HepG2 (cell line): ENCODE measurements around the gene TNIP1. TPM values are rescaled to one million over a fixed set of nuclear protein-coding genes. Genes with fewer than 3 reads are reported as not detected.

Experiments used
- ARNT2 ChIP-seq: sonication (generic); formaldehyde crosslinking; IDR thresholded peaks from 2 replicates; pipeline ENCODE4 v1.8.0; 2022; ENCODE audit warnings: mild to moderate bottlenecking, low read depth, missing genetic modification reagents, moderate library complexity
- CBX5 ChIP-seq: sonication (generic); formaldehyde crosslinking; IDR thresholded peaks from 2 replicates; pipeline ENCODE4 v1.4.0; 2020; ENCODE audit warnings: missing genetic modification reagents, borderline replicate concordance
- FOSL2 ChIP-seq: sonication (generic); formaldehyde crosslinking; IDR thresholded peaks from 2 replicates; pipeline ENCODE4 v1.4.0; 2020; ENCODE audit warnings: missing genetic modification reagents
- FOXA3 ChIP-seq: IDR thresholded peaks from 2 replicates; pipeline ENCODE4 v1.6.1; 2016; ENCODE audit warnings: missing genetic modification reagents, missing compliant biosample characterization
- JARID2 ChIP-seq: sonication (generic); formaldehyde crosslinking; IDR thresholded peaks from 2 replicates; pipeline ENCODE4 v1.8.1; 2023; ENCODE audit warnings: missing genetic modification reagents, inconsistent platforms; ENCODE audit not compliant: insufficient replicate concordance
- KDM6A ChIP-seq: IDR thresholded peaks from 2 replicates; pipeline ENCODE4 v1.6.1; 2016; ENCODE audit warnings: low read depth
- MTA1 ChIP-seq: sonication (generic); formaldehyde crosslinking; IDR thresholded peaks from 2 replicates; pipeline ENCODE4 v1.4.0; 2020; ENCODE audit warnings: missing genetic modification reagents, mild to moderate bottlenecking, borderline replicate concordance
- NR2F2 ChIP-seq: IDR thresholded peaks from 2 replicates; pipeline ENCODE4 v1.6.1; 2012; ENCODE audit warnings: low read depth, inconsistent platforms, borderline replicate concordance
- PLRG1 ChIP-seq: fragments of 450-650 bp; conservative IDR thresholded peaks from 2 replicates; pipeline ENCODE4 v1.6.1; 2016
- POLR2A ChIP-seq, 2 experiments: IDR thresholded peaks; 2 replicates each; pipeline ENCODE4 v1.6.1; 2011; ENCODE audit warnings: low read depth in 2 of 2, low read length in 2 of 2, mild to moderate bottlenecking in 1 of 2, moderate library complexity in 1 of 2; ENCODE audit not compliant: insufficient read depth in 1 of 2
- RBAK ChIP-seq: sonication (generic); formaldehyde crosslinking; IDR thresholded peaks from 2 replicates; pipeline ENCODE4 v1.5.1; 2020; ENCODE audit warnings: mild to moderate bottlenecking, missing genetic modification reagents
- SAP130 ChIP-seq: IDR thresholded peaks from 2 replicates; pipeline ENCODE4 v1.6.1; 2016; ENCODE audit warnings: low read depth
- SP5 ChIP-seq: IDR thresholded peaks from 2 replicates; pipeline ENCODE4 v1.6.1; 2016; ENCODE audit warnings: low read depth, borderline replicate concordance
- YY1 ChIP-seq: IDR thresholded peaks from 2 replicates; pipeline ENCODE4 v1.6.1; 2011; ENCODE audit warnings: low read length, low read depth, moderate library complexity, mild to moderate bottlenecking; ENCODE audit not compliant: insufficient read depth, insufficient replicate concordance
- ZFP37 ChIP-seq: sonication (generic); formaldehyde crosslinking; IDR thresholded peaks from 2 replicates; pipeline ENCODE4 v1.4.0; 2020; ENCODE audit warnings: missing genetic modification reagents, borderline replicate concordance
- ZNF20 ChIP-seq: sonication (generic); formaldehyde crosslinking; IDR thresholded peaks from 2 replicates; pipeline ENCODE4 v1.4.0; 2020; ENCODE audit warnings: mild to moderate bottlenecking, moderate library complexity, missing genetic modification reagents
- ZNF335 ChIP-seq: sonication (generic); formaldehyde crosslinking; IDR thresholded peaks from 2 replicates; pipeline ENCODE4 v1.4.0; 2020; ENCODE audit warnings: missing genetic modification reagents
- ZNF350 ChIP-seq: sonication (generic); formaldehyde crosslinking; IDR thresholded peaks from 2 replicates; pipeline ENCODE4 v1.4.0; 2020; ENCODE audit warnings: mild to moderate bottlenecking, low read depth, missing genetic modification reagents, borderline replicate concordance
- ZNF7 ChIP-seq: IDR thresholded peaks from 2 replicates; pipeline ENCODE4 v1.6.1; 2016; ENCODE audit warnings: missing biosample characterization, missing genetic modification reagents
- ZNF776 ChIP-seq: sonication (generic); formaldehyde crosslinking; IDR thresholded peaks from 2 replicates; pipeline ENCODE4 v1.4.0; 2020; ENCODE audit warnings: mild to moderate bottlenecking, missing genetic modification reagents
- ZNF841 ChIP-seq: sonication (generic); formaldehyde crosslinking; IDR thresholded peaks from 2 replicates; pipeline ENCODE4 v1.8.1; 2023; ENCODE audit warnings: missing genetic modification reagents, borderline replicate concordance
- ZNF878 ChIP-seq: sonication (generic); formaldehyde crosslinking; IDR thresholded peaks from 2 replicates; pipeline ENCODE4 v1.8.1; 2023; ENCODE audit warnings: mild to moderate bottlenecking, missing genetic modification reagents, moderate library complexity
- ZNF891 ChIP-seq: sonication (generic); formaldehyde crosslinking; IDR thresholded peaks from 2 replicates; pipeline ENCODE4 v1.5.0; 2020; ENCODE audit warnings: mild to moderate bottlenecking, missing genetic modification reagents
- ZSCAN20 ChIP-seq: sonication (generic); formaldehyde crosslinking; IDR thresholded peaks from 2 replicates; pipeline ENCODE4 v1.4.0; 2020; ENCODE audit warnings: missing genetic modification reagents, mild to moderate bottlenecking, borderline replicate concordance
- polyA plus RNA-seq, 8 experiments: library from polyadenylated mRNA; depleted of rRNA in 3 of 8; stranded (reverse) in 7 of 8; unstranded in 1 of 8; fragments of >200 nt; fragmentation: Illumina TruSeq in 4 of 8; extraction: Trizol in 4 of 8; gene quantifications; 2 replicates each; pipeline versions ENCODE4 v1.2.1 to v1.2.3, GENCODE V29; 2011 to 2016; ENCODE audit warnings: low read depth in 4 of 8, missing spikeins in 1 of 8, mixed read lengths in 1 of 8; ENCODE audit not compliant: insufficient read depth in 1 of 8
- total RNA-seq, 5 experiments: library from RNA; depleted of rRNA; stranded (reverse); fragments of >200 nt; fragmentation: Illumina TruSeq; extraction: Trizol; gene quantifications; 2 replicates each; pipeline ENCODE4 v1.2.3, GENCODE V29; 2016; ENCODE audit warnings: low read depth in 1 of 5
- TF ChIP-seq, protein P1 (sequence below): sonication (generic); formaldehyde crosslinking; IDR thresholded peaks from 2 replicates; pipeline ENCODE4 v1.5.1; 2020; ENCODE audit warnings: missing genetic modification reagents, mild to moderate bottlenecking, borderline replicate concordance
- TF ChIP-seq, protein P2 (sequence below): sonication (generic); formaldehyde crosslinking; IDR thresholded peaks from 2 replicates; pipeline ENCODE4 v1.4.0; 2020; ENCODE audit warnings: missing genetic modification reagents
- TF ChIP-seq, protein P3 (sequence below): sonication (generic); formaldehyde crosslinking; IDR thresholded peaks from 2 replicates; pipeline ENCODE4 v1.4.0; 2020; ENCODE audit warnings: missing genetic modification reagents
- TF ChIP-seq, protein P4 (sequence below): IDR thresholded peaks from 2 replicates; pipeline ENCODE4 v1.6.1; 2016; ENCODE audit warnings: low read depth, borderline replicate concordance
- TF ChIP-seq, protein P5 (sequence below): sonication (generic); formaldehyde crosslinking; IDR thresholded peaks from 2 replicates; pipeline ENCODE4 v1.8.1; 2023; ENCODE audit warnings: missing genetic modification reagents, mild to moderate bottlenecking, borderline replicate concordance

The TNIP1 gene
- total and polyA plus RNA-seq, 2 of the 13 experiments (the other 11 are each of a cell fraction or from before 2014, with no cell fraction given), result 26.2 to 45.9 TPM

DNA sequence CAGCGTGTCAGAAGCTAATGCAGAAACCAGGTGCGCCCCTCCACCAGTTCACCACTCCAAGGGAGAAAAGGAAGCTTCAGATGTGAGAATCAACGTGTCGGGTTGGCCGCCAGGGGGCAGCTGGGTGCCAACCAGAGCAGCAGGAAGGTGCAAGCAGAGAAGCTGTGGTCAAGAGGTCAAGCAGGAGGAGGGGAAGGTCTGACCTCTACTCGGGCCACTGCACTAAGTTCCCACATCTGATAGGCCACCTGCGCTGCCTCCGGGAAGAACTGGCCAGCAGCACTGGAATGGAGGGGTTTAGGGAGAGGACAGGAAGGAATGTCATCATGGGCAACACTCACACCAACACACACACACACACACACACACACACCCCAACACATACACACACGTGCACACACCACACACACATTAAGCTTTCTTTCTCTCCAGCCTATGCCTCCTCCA, 45.4 kb upstream of the TNIP1 start (continued):
- TF ChIP-seq POLR2A (IDR thresholded peaks at IDR 0.05; ENCODE audit: insufficient read depth in 1 of 2, low read depth in 2 of 2, low read length in 2 of 2) (no peak), ZFP37 (CRISPR knock-in tag) (no peak), SP5 (CRISPR knock-in tag) (peak; percentile 38; the same call in 1 of the 2 replicates), ZNF841 (CRISPR knock-in tag) (no peak), ZNF7 (CRISPR knock-in tag) (no peak), ZNF891 (CRISPR knock-in tag) (0 out of 2 replicates have a peak, but pooled peaks have one; percentile 29), FOSL2 (0 out of 2 replicates have a peak, but pooled peaks have one; percentile 33), RBAK (CRISPR knock-in tag) (no peak), YY1 (peak; percentile 36), SAP130 (0 out of 2 replicates have a peak, but pooled peaks have one; percentile 15), CBX5 (CRISPR knock-in tag) (0 out of 2 replicates have a peak, but pooled peaks have one; percentile 32), NR2F2 (peak; percentile 84), ZNF776 (no peak), ARNT2 (CRISPR knock-in tag) (no peak), ZSCAN20 (no peak), ZNF20 (CRISPR knock-in tag) (no peak), ZNF335 (CRISPR knock-in tag) (no peak), PLRG1 (no peak), MTA1 (CRISPR knock-in tag) (no peak), ZNF350 (CRISPR knock-in tag) (0 out of 2 replicates have a peak, but pooled peaks have one; percentile 42), JARID2 (CRISPR knock-in tag) (no peak), FOXA3 (0 out of 2 replicates have a peak, but pooled peaks have one; percentile 23), KDM6A (CRISPR knock-in tag) (no peak), ZNF878 (CRISPR knock-in tag) (no peak)
- TF ChIP-seq, protein P1, sequence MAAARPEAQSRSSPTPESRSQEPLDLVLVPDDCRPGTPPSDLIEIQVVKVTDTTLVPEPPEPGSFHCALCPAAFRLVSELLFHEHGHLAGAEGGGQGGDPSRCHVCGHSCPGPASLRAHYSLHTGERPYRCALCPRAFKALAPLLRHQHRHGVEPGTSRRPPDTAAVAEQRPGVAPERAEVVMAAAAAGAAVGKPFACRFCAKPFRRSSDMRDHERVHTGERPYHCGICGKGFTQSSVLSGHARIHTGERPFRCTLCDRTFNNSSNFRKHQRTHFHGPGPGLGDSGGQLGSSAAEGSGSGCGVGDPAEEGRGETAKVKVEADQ (CRISPR knock-in tag), result no peak
- TF ChIP-seq, protein P2, sequence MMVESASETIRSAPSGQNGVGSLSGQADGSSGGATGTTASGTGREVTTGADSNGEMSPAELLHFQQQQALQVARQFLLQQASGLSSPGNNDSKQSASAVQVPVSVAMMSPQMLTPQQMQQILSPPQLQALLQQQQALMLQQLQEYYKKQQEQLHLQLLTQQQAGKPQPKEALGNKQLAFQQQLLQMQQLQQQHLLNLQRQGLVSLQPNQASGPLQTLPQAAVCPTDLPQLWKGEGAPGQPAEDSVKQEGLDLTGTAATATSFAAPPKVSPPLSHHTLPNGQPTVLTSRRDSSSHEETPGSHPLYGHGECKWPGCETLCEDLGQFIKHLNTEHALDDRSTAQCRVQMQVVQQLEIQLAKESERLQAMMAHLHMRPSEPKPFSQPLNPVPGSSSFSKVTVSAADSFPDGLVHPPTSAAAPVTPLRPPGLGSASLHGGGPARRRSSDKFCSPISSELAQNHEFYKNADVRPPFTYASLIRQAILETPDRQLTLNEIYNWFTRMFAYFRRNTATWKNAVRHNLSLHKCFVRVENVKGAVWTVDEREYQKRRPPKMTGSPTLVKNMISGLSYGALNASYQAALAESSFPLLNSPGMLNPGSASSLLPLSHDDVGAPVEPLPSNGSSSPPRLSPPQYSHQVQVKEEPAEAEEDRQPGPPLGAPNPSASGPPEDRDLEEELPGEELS (CRISPR knock-in tag), result no peak
- TF ChIP-seq, protein P3, sequence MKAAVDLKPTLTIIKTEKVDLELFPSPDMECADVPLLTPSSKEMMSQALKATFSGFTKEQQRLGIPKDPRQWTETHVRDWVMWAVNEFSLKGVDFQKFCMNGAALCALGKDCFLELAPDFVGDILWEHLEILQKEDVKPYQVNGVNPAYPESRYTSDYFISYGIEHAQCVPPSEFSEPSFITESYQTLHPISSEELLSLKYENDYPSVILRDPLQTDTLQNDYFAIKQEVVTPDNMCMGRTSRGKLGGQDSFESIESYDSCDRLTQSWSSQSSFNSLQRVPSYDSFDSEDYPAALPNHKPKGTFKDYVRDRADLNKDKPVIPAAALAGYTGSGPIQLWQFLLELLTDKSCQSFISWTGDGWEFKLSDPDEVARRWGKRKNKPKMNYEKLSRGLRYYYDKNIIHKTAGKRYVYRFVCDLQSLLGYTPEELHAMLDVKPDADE (CRISPR knock-in tag), result no peak
- TF ChIP-seq, protein P4, sequence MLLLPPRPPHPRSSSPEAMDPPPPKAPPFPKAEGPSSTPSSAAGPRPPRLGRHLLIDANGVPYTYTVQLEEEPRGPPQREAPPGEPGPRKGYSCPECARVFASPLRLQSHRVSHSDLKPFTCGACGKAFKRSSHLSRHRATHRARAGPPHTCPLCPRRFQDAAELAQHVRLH (CRISPR knock-in tag), result 0 out of 2 replicates have a peak, but pooled peaks have one; percentile 25
- TF ChIP-seq, protein P5, sequence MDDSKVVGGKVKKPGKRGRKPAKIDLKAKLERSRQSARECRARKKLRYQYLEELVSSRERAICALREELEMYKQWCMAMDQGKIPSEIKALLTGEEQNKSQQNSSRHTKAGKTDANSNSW (CRISPR knock-in tag), result no peak
